Endodermal cell (in vitro differentiated cells): ENCODE data around the gene MPC1. TPM values are rescaled to one million over a fixed set of nuclear protein-coding genes. Genes with fewer than 3 reads are reported as not detected.

Experiments used
- DNase-seq: peaks from one replicate; pipeline ENCODE4 v3.0.0-alpha.2; 2017
- H3K27ac ChIP-seq: 2 replicates; pipeline ENCODE4 v1.5.1; 2013; ENCODE audit warnings: mild to moderate bottlenecking, low read depth, low read length, moderate library complexity
- H3K27me3 ChIP-seq: 2 replicates; pipeline ENCODE4 v1.6.1; 2013; ENCODE audit warnings: mild to moderate bottlenecking, low read length, moderate library complexity; ENCODE audit not compliant: insufficient read depth, control insufficient read depth, poor library complexity, severe bottlenecking
- H3K36me3 ChIP-seq: 2 replicates; pipeline ENCODE4 v1.7.0; 2013; ENCODE audit warnings: mild to moderate bottlenecking, low read length, moderate library complexity; ENCODE audit not compliant: control insufficient read depth, insufficient read depth
- H3K4me1 ChIP-seq: one replicate; pipeline ENCODE4 v1.7.0; 2013; ENCODE audit warnings: low read length; ENCODE audit not compliant: control insufficient read depth, insufficient read depth
- H3K4me3 ChIP-seq: 2 replicates; pipeline ENCODE4 v1.5.1; 2013; ENCODE audit warnings: mild to moderate bottlenecking, low read length, moderate library complexity
- H3K9ac ChIP-seq: 2 replicates; pipeline ENCODE4 v1.6.1; 2013; ENCODE audit warnings: mild to moderate bottlenecking, low read length, moderate library complexity; ENCODE audit not compliant: poor library complexity, severe bottlenecking; ENCODE audit errors: extremely low read depth
- H3K9me3 ChIP-seq: 2 replicates; pipeline ENCODE4 v1.6.1; 2013; ENCODE audit warnings: mild to moderate bottlenecking, low read length, moderate library complexity; ENCODE audit not compliant: control insufficient read depth
- H3K27ac Mint-ChIP-seq: 2 replicates; pipeline ENCODE4 v1.8.0; 2020; ENCODE audit warnings: mixed read lengths
- H3K27me3 Mint-ChIP-seq: 2 replicates; pipeline ENCODE4 v1.8.0; 2021; ENCODE audit warnings: mild to moderate bottlenecking, mixed read lengths; ENCODE audit not compliant: insufficient read depth
- H3K36me3 Mint-ChIP-seq: 2 replicates; pipeline ENCODE4 v1.8.0; 2020; ENCODE audit warnings: low read depth, mixed read lengths
- H3K4me1 Mint-ChIP-seq: 2 replicates; pipeline ENCODE4 v1.8.0; 2020; ENCODE audit warnings: mixed read lengths
- H3K4me3 Mint-ChIP-seq: 2 replicates; pipeline ENCODE4 v1.8.0; 2020; ENCODE audit warnings: mild to moderate bottlenecking, moderate library complexity, mixed read lengths
- H3K9me3 Mint-ChIP-seq: 2 replicates; pipeline ENCODE4 v1.8.0; 2020; ENCODE audit warnings: mild to moderate bottlenecking, mixed read lengths
- CTCF ChIP-seq: fragments of 200-600 bp; sonication (generic); conservative IDR thresholded peaks from 2 replicates; pipeline ENCODE4 v1.5.0; 2021; ENCODE audit warnings: antibody characterized with exemption, mild to moderate bottlenecking
- WGBS, 2 experiments: methylation state at CpG; one replicate each; pipeline versions ENCODE4 v1.1.5 to v1.1.7; 2013; ENCODE audit warnings: missing lambda C conversion rate in 2 of 2, mixed read lengths in 1 of 2; ENCODE audit not compliant: insufficient coverage in 1 of 2, insufficient read length in 1 of 2; 5-methylcytosine and 5-hydroxymethylcytosine counted together
- total RNA-seq, 2 donors: library from RNA; stranded (reverse); fragmentation: NEBNext Ultra II Directional in 1 of 2; extraction: Animal tissue kit (Norgen Biotek cat#: 25700) in 1 of 2; gene quantifications; 2 replicates in 1 of 2; 3 replicates in 1 of 2; pipeline ENCODE4 v1.2.1, GENCODE V29; 2021

The MPC1 gene
- total RNA-seq, 2 donors from 2014 or later: 8.2 to 8.7 TPM

- Mint-ChIP-seq H3K36me3 (peaks cover 21% of the 10 kb centered on the region), H3K4me1 (peaks cover 23% of the 10 kb centered on the region), H3K4me3 (no peak overlapping the region), H3K27me3 (no peaks in the 10 kb centered on the region), H3K27ac (no peak overlapping the region), H3K9me3 (no peaks in the 10 kb centered on the region)
- 87 to 90% methylated on average over 12 to 14 of the region's 14 CpGs for WGBS, 2 experiments
- Histone ChIP-seq H3K4me3 (no peak overlapping the region), H3K27me3 (no peaks in the 10 kb centered on the region), H3K9ac (no peak overlapping the region), H3K36me3 (peaks cover 32% of the 10 kb centered on the region), H3K4me1 (peaks cover 4% of the 10 kb centered on the region), H3K27ac (no peak overlapping the region), H3K9me3 (no peaks in the 10 kb centered on the region)
- TF ChIP-seq CTCF: no peak
- DNase-seq: peak; percentile 40
Measured at GRCh38 chr6:166318227-166318626, 64.5 kb downstream of the MPC1 start.

GRCh38 chr6:166317261-166318212, 65.2 kb downstream of the MPC1 start:
- H3K27ac Mint-ChIP-seq: no peak overlapping the region
- H3K4me3 Mint-ChIP-seq: no peak overlapping the region

GRCh38 chr6:166315436-166315835, 67.3 kb downstream of the MPC1 start:
- H3K27me3 Mint-ChIP-seq: peaks cover 10% of the 10 kb centered on the region

More at GRCh38 chr6:166317261-166318212, 65.2 kb downstream of the MPC1 start:
- peak; percentile 45 for DNase-seq
- Mint-ChIP-seq H3K4me1 (peaks cover 23% of the 10 kb centered on the region), H3K27me3 (peaks cover 1% of the 10 kb centered on the region), H3K9me3 (no peaks in the 10 kb centered on the region), H3K36me3 (peaks cover 16% of the 10 kb centered on the region)
- Histone ChIP-seq H3K27ac (no peak overlapping the region), H3K9me3 (no peaks in the 10 kb centered on the region), H3K9ac (no peak overlapping the region), H3K27me3 (no peaks in the 10 kb centered on the region), H3K4me1 (peaks cover 4% of the 10 kb centered on the region), H3K4me3 (no peak overlapping the region), H3K36me3 (peaks cover 26% of the 10 kb centered on the region)
- no peak for TF ChIP-seq CTCF
- 92 to 93% methylated on average over 17 to 19 of the region's 19 CpGs for WGBS, 2 experiments

More at GRCh38 chr6:166315436-166315835, 67.3 kb downstream of the MPC1 start:
- H3K9me3 ChIP-seq: no peaks in the 10 kb centered on the region
- 90 to 99% methylated on average over 7 to 11 of the region's 11 CpGs for WGBS, 2 experiments
- no peak overlapping the region for H3K4me3 ChIP-seq
- H3K27ac Mint-ChIP-seq: no peak overlapping the region
- H3K9me3 Mint-ChIP-seq: no peaks in the 10 kb centered on the region
- no peak for TF ChIP-seq CTCF
- H3K27me3 ChIP-seq: peaks cover 2% of the 10 kb centered on the region
- H3K27ac ChIP-seq: no peak overlapping the region
- no peak overlapping the region for H3K4me3 Mint-ChIP-seq
- H3K4me1 ChIP-seq: peaks cover 4% of the 10 kb centered on the region
- H3K36me3 Mint-ChIP-seq: peaks cover 5% of the 10 kb centered on the region
- peaks cover 8% of the 10 kb centered on the region for H3K36me3 ChIP-seq
- peaks cover 23% of the 10 kb centered on the region for H3K4me1 Mint-ChIP-seq
- no peak overlapping the region for H3K9ac ChIP-seq
- DNase-seq: no peak

Other genes starting within 250 kb of the MPC1 start
- gene TBXT, start 215.1 kb downstream of the MPC1 start, total RNA-seq: 1 to 10 TPM; 2.3 TPM
- gene PRR18, start 74.5 kb downstream of the MPC1 start, total RNA-seq: under 1 TPM; 0.09 to 0.42 TPM
- 10 to 100 TPM; 42.4 to 53.9 TPM for gene SFT2D1, start 40.4 kb downstream of the MPC1 start, total RNA-seq
- 1 to 10 TPM in 1 of 2 donors, under 1 TPM in 1; 0.80 to 2.5 TPM for gene RAMACL, start 203.7 kb upstream of the MPC1 start, total RNA-seq
- gene RPS6KA2, start 244.3 kb upstream of the MPC1 start, total RNA-seq: 10 to 100 TPM; 17.9 to 23.9 TPM